Erythroblast (primary cell): Measurements from ENCODE around the gene ATP2A2.
"Not testable (repeated sequence)": the region's sequence is repeated elsewhere in the genome, so short reads cannot be mapped to it uniquely, and the experiment has no call there.

Source experiments
- DNase-seq, 2 experiments: peaks; one replicate each; lab custom pipeline; 2025; lab: John Stamatoyannopoulos, UW
- GATA1 ChIP-seq: IDR thresholded peaks from 2 replicates; pipeline ENCODE4 v1.6.1; 2011; ENCODE audit warnings: low read depth, mild to moderate bottlenecking, control low read depth, low read length, moderate library complexity
- POLR2A ChIP-seq: IDR thresholded peaks from 2 replicates; pipeline ENCODE4 v1.6.1; 2011; ENCODE audit warnings: mild to moderate bottlenecking, low read length

Gene ATP2A2

GRCh38 chr12:110347767-110348166, 66.7 kb downstream of the ATP2A2 start:
- no peak for DNase-seq
- TF ChIP-seq POLR2A (no peak), GATA1 (no peak)

GRCh38 chr12:110348431-110349059, 67.5 kb downstream of the ATP2A2 start:
- TF ChIP-seq GATA1 (no peak), POLR2A (no peak)
- no peak for DNase-seq

GRCh38 chr12:110349096-110349495, 68.0 kb downstream of the ATP2A2 start:
- no peak for TF ChIP-seq GATA1
- TF ChIP-seq POLR2A, result no peak
- no peak for DNase-seq

- DNase-seq, result no peak
- TF ChIP-seq GATA1, result no peak
- no peak for TF ChIP-seq POLR2A
Measured at GRCh38 chr12:110349514-110350151, 68.6 kb downstream of the ATP2A2 start.

GRCh38 chr12:110351119-110351518, 70.1 kb downstream of the ATP2A2 start:
- TF ChIP-seq POLR2A, result no peak
- no peak for DNase-seq

- DNase-seq, result no peak
- TF ChIP-seq POLR2A, result no peak
- TF ChIP-seq GATA1, result no peak
Measured at GRCh38 chr12:110352401-110352800, 71.4 kb downstream of the ATP2A2 start.

GRCh38 chr12:110353211-110353965, 72.3 kb downstream of the ATP2A2 start:
- no peak for TF ChIP-seq POLR2A
- no peak for TF ChIP-seq GATA1
- DNase-seq, result no peak

GRCh38 chr12:110354172-110354780, 73.2 kb downstream of the ATP2A2 start:
- peak; percentile 63 to 71 for DNase-seq
- no peak for TF ChIP-seq GATA1
- TF ChIP-seq POLR2A, result no peak

GRCh38 chr12:110355073-110355472, 74.0 kb downstream of the ATP2A2 start:
- peak; percentile 47 to 55 for DNase-seq
- TF ChIP-seq GATA1, result no peak
- no peak for TF ChIP-seq POLR2A

- DNase-seq, result not testable (repeated sequence)
Measured at GRCh38 chr12:110358384-110359097, 77.5 kb downstream of the ATP2A2 start.

GRCh38 chr12:110361216-110361615, 80.2 kb downstream of the ATP2A2 start:
- no peak for TF ChIP-seq GATA1
- no peak for TF ChIP-seq POLR2A
- DNase-seq, result no peak

- no peak for DNase-seq
- TF ChIP-seq GATA1 (no peak), POLR2A (no peak)
Measured at GRCh38 chr12:110365489-110366320, 84.7 kb downstream of the ATP2A2 start.
